Measurements from ENCODE around the gene MAP4K2. TPM values are rescaled to one million over a fixed set of nuclear protein-coding genes. Genes with fewer than 3 reads are reported as not detected.

Gene MAP4K2
- total RNA-seq, 1 donor from 2014 or later = 12.7 TPM

GRCh38 chr11:64787526-64788320 is 15.3 kb downstream of the MAP4K2 start:
- Mint-ChIP-seq H3K9me3 (ENCODE audit: low read depth) (no peaks in the 10 kb centered on the region), H3K27me3 (no peaks in the 10 kb centered on the region), H3K4me1 (ENCODE audit: low read depth) (no peaks in the 10 kb centered on the region), H3K36me3 (ENCODE audit: insufficient read depth) (peaks cover 1% of the 10 kb centered on the region), H3K27ac (no peak overlapping the region), H3K4me3 (ENCODE audit: low read depth) (no peak overlapping the region)
- no peak for DNase-seq (ENCODE audit: low spot score, unreplicated experiment)
- TF ChIP-seq CTCF (IDR thresholded peaks at IDR 0.05; ENCODE audit: unreplicated experiment) = peak; percentile 71

GRCh38 chr11:64786308-64786707 is 16.7 kb downstream of the MAP4K2 start:
- Mint-ChIP-seq H3K27me3 (no peaks in the 10 kb centered on the region), H3K9me3 (ENCODE audit: low read depth) (no peaks in the 10 kb centered on the region), H3K27ac (peak overlapping the region; percentile 52), H3K4me3 (ENCODE audit: low read depth) (no peak overlapping the region), H3K4me1 (ENCODE audit: low read depth) (no peaks in the 10 kb centered on the region), H3K36me3 (ENCODE audit: insufficient read depth) (peaks cover 1% of the 10 kb centered on the region)
- no peak for TF ChIP-seq CTCF (IDR thresholded peaks at IDR 0.05; ENCODE audit: unreplicated experiment)
- no peak for DNase-seq (ENCODE audit: low spot score, unreplicated experiment)

- no peaks in the 10 kb centered on the region for H3K9me3 Mint-ChIP-seq (ENCODE audit: low read depth)
- no peak overlapping the region for H3K27ac Mint-ChIP-seq
- H3K4me1 Mint-ChIP-seq (ENCODE audit: low read depth) = no peaks in the 10 kb centered on the region
- H3K36me3 Mint-ChIP-seq (ENCODE audit: insufficient read depth) = peaks cover 1% of the 10 kb centered on the region
- H3K4me3 Mint-ChIP-seq (ENCODE audit: low read depth) = no peak overlapping the region
- TF ChIP-seq CTCF (IDR thresholded peaks at IDR 0.05; ENCODE audit: unreplicated experiment) = no peak
- H3K27me3 Mint-ChIP-seq = no peaks in the 10 kb centered on the region
- no peak for DNase-seq (ENCODE audit: low spot score, unreplicated experiment)
Observed at GRCh38 chr11:64784813-64785581, 18.0 kb downstream of the MAP4K2 start.

- H3K4me3 Mint-ChIP-seq (ENCODE audit: low read depth) = peak within 1 kb of the TSS; percentile 93
- H3K27ac Mint-ChIP-seq = peak within 1 kb of the TSS; percentile 99
- TF ChIP-seq CTCF (IDR thresholded peaks at IDR 0.05; ENCODE audit: unreplicated experiment) = no peak
- H3K4me1 Mint-ChIP-seq (ENCODE audit: low read depth) = peaks cover 25% of the 10 kb centered on the region
- no peaks in the 10 kb centered on the region for H3K27me3 Mint-ChIP-seq
- peaks cover 26% of the 10 kb centered on the region for H3K36me3 Mint-ChIP-seq (ENCODE audit: insufficient read depth)
- no peaks in the 10 kb centered on the region for H3K9me3 Mint-ChIP-seq (ENCODE audit: low read depth)
- peak; percentile 98 for DNase-seq (ENCODE audit: low spot score, unreplicated experiment)
Observed at GRCh38 chr11:64778473-64779298, 24.3 kb downstream of the MAP4K2 start, which contains the start of gene SF1. SF1 (minus strand) TSS chr11:64778542; CDS start chr11:64778392, 150 bp downstream.

- Mint-ChIP-seq H3K9me3 (ENCODE audit: low read depth) (no peaks in the 10 kb centered on the region), H3K4me3 (ENCODE audit: low read depth) (peak overlapping the region; percentile 87), H3K27me3 (no peaks in the 10 kb centered on the region), H3K36me3 (ENCODE audit: insufficient read depth) (peaks cover 30% of the 10 kb centered on the region), H3K4me1 (ENCODE audit: low read depth) (peaks cover 27% of the 10 kb centered on the region), H3K27ac (no peak overlapping the region)
- no peak for TF ChIP-seq CTCF (IDR thresholded peaks at IDR 0.05; ENCODE audit: unreplicated experiment)
- DNase-seq (ENCODE audit: low spot score, unreplicated experiment) = no peak
Observed at GRCh38 chr11:64778223-64778472, 24.9 kb downstream of the MAP4K2 start.

Data from progenitor cell of endocrine pancreas (in vitro differentiated cells).